CD14-positive monocyte (primary cell): ENCODE data around the gene AMOT. TPM values are rescaled to one million over a fixed set of nuclear protein-coding genes. Genes with fewer than 3 reads are reported as not detected.

ENCODE experiments used
- DNase-seq, 3 donors: peaks; one replicate each; pipeline ENCODE4 v3.0.0-alpha.2; 2011 to 2022
- H2AFZ ChIP-seq: 2 replicates; pipeline ENCODE4 v1.6.0; 2012; ENCODE audit warnings: mild to moderate bottlenecking, low read depth, low read length, inconsistent platforms; ENCODE audit not compliant: insufficient read depth, poor library complexity, severe bottlenecking
- H3K27ac ChIP-seq, 2 donors: 1 replicate in 1 of 2; 2 replicates in 1 of 2; pipeline ENCODE4 v1.5.1; 2012 to 2013; ENCODE audit warnings: low read length in 2 of 2, control low read depth in 1 of 2, inconsistent platforms in 1 of 2, low read depth in 1 of 2, mild to moderate bottlenecking in 1 of 2
- H3K27me3 ChIP-seq, 2 donors: one replicate each; pipeline versions ENCODE4 v1.6.0 to v1.6.1; 2011 to 2013; ENCODE audit warnings: low read length in 2 of 2; ENCODE audit not compliant: control insufficient read depth in 2 of 2, insufficient read depth in 2 of 2
- H3K36me3 ChIP-seq, 2 donors: replicated peaks in 1 of 2; 1 replicate in 1 of 2; 2 replicates in 1 of 2; pipeline versions ENCODE4 v1.5.1 to v1.6.1; 2012 to 2013; ENCODE audit warnings: low read length in 2 of 2, control low read depth in 1 of 2, inconsistent platforms in 1 of 2, mild to moderate bottlenecking in 1 of 2; ENCODE audit not compliant: insufficient read depth in 2 of 2, control insufficient read depth in 1 of 2
- H3K4me1 ChIP-seq, 2 donors: 1 replicate in 1 of 2; 2 replicates in 1 of 2; pipeline versions ENCODE4 v1.5.1 to v1.6.1; 2012 to 2013; ENCODE audit warnings: low read length in 2 of 2, control low read depth in 1 of 2, inconsistent platforms in 1 of 2, mild to moderate bottlenecking in 1 of 2, moderate library complexity in 1 of 2; ENCODE audit not compliant: insufficient read depth in 2 of 2, control insufficient read depth in 1 of 2
- H3K4me2 ChIP-seq: replicated peaks from 2 replicates; pipeline ENCODE3; 2012; ENCODE audit warnings: low read length, moderate library complexity, mild to moderate bottlenecking; ENCODE audit not compliant: poor library complexity, severe bottlenecking; ENCODE audit errors: extremely low read depth
- H3K4me3 ChIP-seq, 3 experiments: fragments of 200-600 bp in 1 of 3; sonication (generic) in 1 of 3; replicated peaks in 1 of 3; 1 replicate in 2 of 3; 2 replicates in 1 of 3; pipeline ENCODE4 v1.5.1; 2011 to 2013; ENCODE audit warnings: low read length in 3 of 3, mild to moderate bottlenecking in 3 of 3, control low read depth in 2 of 3, low read depth in 2 of 3, inconsistent platforms in 1 of 3, moderate library complexity in 1 of 3
- H3K79me2 ChIP-seq: 2 replicates; pipeline ENCODE4 v1.6.0; 2012; ENCODE audit warnings: mild to moderate bottlenecking, control low read depth, inconsistent platforms, low read length, moderate library complexity; ENCODE audit not compliant: insufficient read depth
- H3K9ac ChIP-seq: 2 replicates; pipeline ENCODE4 v1.6.0; 2017; ENCODE audit warnings: low read length, mild to moderate bottlenecking; ENCODE audit not compliant: insufficient read depth, poor library complexity, severe bottlenecking
- H3K9me3 ChIP-seq, 2 donors: replicated peaks in 1 of 2; 1 replicate in 1 of 2; 2 replicates in 1 of 2; pipeline versions ENCODE4 v1.5.1 to v1.6.1; 2012 to 2013; ENCODE audit warnings: low read length in 2 of 2, control low read depth in 1 of 2; ENCODE audit not compliant: control insufficient read depth in 1 of 2, insufficient read depth in 1 of 2
- H4K20me1 ChIP-seq: 2 replicates; pipeline ENCODE4 v1.6.0; 2012; ENCODE audit warnings: mild to moderate bottlenecking, low read length, control low read depth, moderate library complexity; ENCODE audit not compliant: insufficient read depth
- H3K27ac Mint-ChIP-seq, 7 donors: one replicate each; pipeline ENCODE4 v1.8.0; 2020; ENCODE audit warnings: mild to moderate bottlenecking in 7 of 7, mixed read lengths in 7 of 7, moderate library complexity in 6 of 7, inconsistent platforms in 2 of 7
- H3K27me3 Mint-ChIP-seq, 3 donors: one replicate each; pipeline ENCODE4 v1.8.0; 2021 to 2022; ENCODE audit warnings: low read depth in 3 of 3, mild to moderate bottlenecking in 3 of 3, mixed read lengths in 3 of 3, moderate library complexity in 3 of 3, inconsistent platforms in 1 of 3
- H3K36me3 Mint-ChIP-seq, 2 donors: one replicate each; pipeline ENCODE4 v1.8.0; 2020; ENCODE audit warnings: mixed read lengths in 2 of 2, inconsistent platforms in 1 of 2, mild to moderate bottlenecking in 1 of 2
- H3K4me1 Mint-ChIP-seq: one replicate; pipeline ENCODE4 v1.8.0; 2020; ENCODE audit warnings: mild to moderate bottlenecking, mixed read lengths
- H3K4me3 Mint-ChIP-seq, 2 donors: one replicate each; pipeline ENCODE4 v1.8.0; 2020; ENCODE audit warnings: mild to moderate bottlenecking in 2 of 2, mixed read lengths in 2 of 2, moderate library complexity in 1 of 2
- H3K9me3 Mint-ChIP-seq, 7 donors: one replicate each; pipeline ENCODE4 v1.8.0; 2020 to 2022; ENCODE audit warnings: mixed read lengths in 7 of 7, mild to moderate bottlenecking in 6 of 7, moderate library complexity in 6 of 7, inconsistent platforms in 2 of 7
- CTCF ChIP-seq: fragments of 200-600 bp; IDR thresholded peaks from one replicate; pipeline ENCODE4 v1.8.0; 2022; ENCODE audit warnings: antibody characterized with exemption, mild to moderate bottlenecking
- WGBS: methylation state at CpG from one replicate; pipeline ENCODE4 v1.1.5; 2013; ENCODE audit warnings: missing lambda C conversion rate; ENCODE audit not compliant: insufficient coverage; 5-methylcytosine and 5-hydroxymethylcytosine counted together
- intact Hi-C, 2 donors: fragments of 100-400 bp; cut with micrococcal nuclease; formaldehyde crosslinking; loops; one replicate each; pipeline versions ENCODE4 v1.15.0 to v1.15.1; 2023
- polyA plus RNA-seq, 3 donors: library from polyadenylated mRNA; depleted of rRNA in 1 of 3; unstranded in 2 of 3; stranded (reverse) in 1 of 3; fragments of 300-500 nt in 2 of 3; fragments of >200 nt in 1 of 3; fragmentation: Illumina TruSeq in 2 of 3; gene quantifications; 1 replicate in 2 of 3; 2 replicates in 1 of 3; pipeline ENCODE4 v1.2.3, GENCODE V29; 2012 to 2021

The AMOT gene
- polyA plus RNA-seq, 3 donors: 0.04 to 0.11 TPM; not detected in 1

GRCh38 chrX:112751076-112751475 lies 89.6 kb downstream of the AMOT start:
- Histone ChIP-seq H3K27me3 (no peaks in the 10 kb centered on the region), H3K4me3 (no peak overlapping the region), H3K36me3 (no peaks in the 10 kb centered on the region), H3K27ac (no peak overlapping the region), H3K9ac (no peak overlapping the region), H3K4me2 (no peak overlapping the region), H2AFZ (no peak overlapping the region), H3K4me1 (no peaks in the 10 kb centered on the region), H3K79me2 (no peaks in the 10 kb centered on the region), H4K20me1 (no peaks in the 10 kb centered on the region), H3K9me3 (no peaks in the 10 kb centered on the region)
- no CpG with 5 or more reads among the region's 2 CpGs for WGBS
- Mint-ChIP-seq H3K4me3 (no peak overlapping the region), H3K4me1 (no peaks in the 10 kb centered on the region), H3K9me3 (peaks cover 0 to 6% (median 3%) of the 10 kb centered on the region in 7 donors), H3K27ac (no peak overlapping the region), H3K27me3 (peaks cover 0 to 6% (median 0%) of the 10 kb centered on the region in 3 donors), H3K36me3 (no peaks in the 10 kb centered on the region)
- no peak for TF ChIP-seq CTCF
- intact Hi-C loops: no loop called here
- DNase-seq: no peak

- DNase-seq: no peak
- Histone ChIP-seq H3K4me1 (no peaks in the 10 kb centered on the region), H4K20me1 (no peaks in the 10 kb centered on the region), H3K9me3 (no peaks in the 10 kb centered on the region), H3K4me2 (no peak overlapping the region), H3K27ac (no peak overlapping the region), H3K36me3 (no peaks in the 10 kb centered on the region), H3K9ac (no peak overlapping the region), H3K4me3 (no peak overlapping the region), H2AFZ (no peak overlapping the region), H3K27me3 (no peaks in the 10 kb centered on the region), H3K79me2 (no peaks in the 10 kb centered on the region)
- no peaks in the 10 kb centered on the region for H3K4me1 Mint-ChIP-seq
- peaks cover 0 to 4% (median 1%) of the 10 kb centered on the region in 7 donors for H3K9me3 Mint-ChIP-seq
- WGBS: 60% methylated on average over 2 of the region's 4 CpGs
- no peaks in the 10 kb centered on the region for H3K36me3 Mint-ChIP-seq
- no peak overlapping the region for H3K27ac Mint-ChIP-seq
- H3K27me3 Mint-ChIP-seq: peaks cover 0 to 10% (median 0%) of the 10 kb centered on the region in 3 donors
- intact Hi-C loops: no loop called here
- TF ChIP-seq CTCF: no peak
- no peak overlapping the region for H3K4me3 Mint-ChIP-seq
Measured at GRCh38 chrX:112746812-112747595, 93.6 kb downstream of the AMOT start.
